ENCODE data around the gene TDRD15.

The TDRD15 gene

GRCh38 chr2:21102356-21102755 is 21.4 kb upstream of the TDRD15 start:
- Histone ChIP-seq H3K27ac (no peak overlapping the region), H3K4me3 (no peak overlapping the region), H3K4me1 (no peaks in the 10 kb centered on the region), H3K27me3 (no peaks in the 10 kb centered on the region), H3K36me3 (no peaks in the 10 kb centered on the region), H3K9me3 (no peaks in the 10 kb centered on the region)
- intact Hi-C loops (cut with DNase I; ENCODE audit: low total_unique reads): no loop called here
- TF ChIP-seq CTCF (IDR thresholded peaks at IDR 0.05): no peak
- no peak for DNase-seq

GRCh38 chr2:21103274-21103891 is 20.4 kb upstream of the TDRD15 start:
- Histone ChIP-seq H3K36me3 (no peaks in the 10 kb centered on the region), H3K27me3 (no peaks in the 10 kb centered on the region), H3K27ac (no peak overlapping the region), H3K4me3 (no peak overlapping the region), H3K9me3 (no peaks in the 10 kb centered on the region), H3K4me1 (no peaks in the 10 kb centered on the region)
- intact Hi-C loops (cut with DNase I; ENCODE audit: low total_unique reads): no loop called here
- no peak for TF ChIP-seq CTCF (IDR thresholded peaks at IDR 0.05)
- no peak for DNase-seq

GRCh38 chr2:21104030-21104660 is 19.6 kb upstream of the TDRD15 start:
- no peaks in the 10 kb centered on the region for H3K36me3 ChIP-seq
- no peaks in the 10 kb centered on the region for H3K9me3 ChIP-seq
- no peaks in the 10 kb centered on the region for H3K4me1 ChIP-seq
- H3K4me3 ChIP-seq: no peak overlapping the region
- no peaks in the 10 kb centered on the region for H3K27me3 ChIP-seq
- intact Hi-C loops (cut with DNase I; ENCODE audit: low total_unique reads): no loop called here
- no peak for DNase-seq
- no peak for TF ChIP-seq CTCF (IDR thresholded peaks at IDR 0.05)
- no peak overlapping the region for H3K27ac ChIP-seq

- H3K9me3 ChIP-seq: no peaks in the 10 kb centered on the region
- intact Hi-C loops (cut with DNase I; ENCODE audit: low total_unique reads): no loop called here
- TF ChIP-seq CTCF (IDR thresholded peaks at IDR 0.05): no peak
- H3K27me3 ChIP-seq: no peaks in the 10 kb centered on the region
- no peaks in the 10 kb centered on the region for H3K4me1 ChIP-seq
- H3K27ac ChIP-seq: no peak overlapping the region
- no peaks in the 10 kb centered on the region for H3K36me3 ChIP-seq
- H3K4me3 ChIP-seq: no peak overlapping the region
- DNase-seq: no peak
Observed at GRCh38 chr2:21111012-21111411, 12.8 kb upstream of the TDRD15 start.

- H3K27ac ChIP-seq: no peak overlapping the region
- intact Hi-C loops (cut with DNase I; ENCODE audit: low total_unique reads): loop anchor here (2.0 to 5.0 kb wide), 2 partner anchors 75 to 450 kb away; partner anchors contain the start of gene GDF7
- no peak for DNase-seq
- H3K4me3 ChIP-seq: no peak overlapping the region
- no peaks in the 10 kb centered on the region for H3K9me3 ChIP-seq
- no peaks in the 10 kb centered on the region for H3K27me3 ChIP-seq
- no peaks in the 10 kb centered on the region for H3K36me3 ChIP-seq
- H3K4me1 ChIP-seq: no peaks in the 10 kb centered on the region
- no peak for TF ChIP-seq CTCF (IDR thresholded peaks at IDR 0.05)
Observed at GRCh38 chr2:21117688-21118087, 6.1 kb upstream of the TDRD15 start.

All from tibial artery (tissue), 4 donors.